ENCODE results near the gene LILRB5.
"Not testable (repeated sequence)": the region's sequence is repeated elsewhere in the genome, so short reads cannot be mapped to it uniquely, and the experiment has no call there.

The LILRB5 gene

DNA sequence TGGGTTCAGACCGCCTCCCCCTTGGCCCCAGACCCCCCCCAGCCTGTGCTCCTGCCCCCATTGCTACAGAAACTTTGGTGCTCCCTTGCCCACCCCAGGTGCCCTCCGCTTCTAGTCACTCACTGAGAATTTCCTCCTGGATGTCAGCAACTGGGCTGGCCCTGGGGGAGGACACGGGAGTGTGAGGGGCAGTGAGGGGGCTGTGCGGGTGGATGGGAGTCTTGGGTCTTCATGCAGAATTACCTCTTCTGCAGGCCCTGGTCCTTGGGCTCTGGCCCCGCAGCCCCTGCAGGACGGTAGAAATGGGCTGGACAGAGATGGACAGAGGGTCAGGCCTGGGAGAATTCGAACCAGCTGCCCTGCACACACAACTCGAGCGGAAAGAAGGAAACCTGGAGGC, 4.8 kb downstream of the LILRB5 start:
- in situ Hi-C loops (cut with MboI; ENCODE audit: low pct_unique_long_range_greater_than_20kb, low sequenced_read_pairs): no loop called here
- no peak for DNase-seq

- peak; percentile 42 for DNase-seq
- in situ Hi-C loops (cut with MboI; ENCODE audit: low pct_unique_long_range_greater_than_20kb, low sequenced_read_pairs): no loop called here
These were observed 9.0 kb downstream of the LILRB5 start for GRCh38 chr19:54248016-54248601.

DNA sequence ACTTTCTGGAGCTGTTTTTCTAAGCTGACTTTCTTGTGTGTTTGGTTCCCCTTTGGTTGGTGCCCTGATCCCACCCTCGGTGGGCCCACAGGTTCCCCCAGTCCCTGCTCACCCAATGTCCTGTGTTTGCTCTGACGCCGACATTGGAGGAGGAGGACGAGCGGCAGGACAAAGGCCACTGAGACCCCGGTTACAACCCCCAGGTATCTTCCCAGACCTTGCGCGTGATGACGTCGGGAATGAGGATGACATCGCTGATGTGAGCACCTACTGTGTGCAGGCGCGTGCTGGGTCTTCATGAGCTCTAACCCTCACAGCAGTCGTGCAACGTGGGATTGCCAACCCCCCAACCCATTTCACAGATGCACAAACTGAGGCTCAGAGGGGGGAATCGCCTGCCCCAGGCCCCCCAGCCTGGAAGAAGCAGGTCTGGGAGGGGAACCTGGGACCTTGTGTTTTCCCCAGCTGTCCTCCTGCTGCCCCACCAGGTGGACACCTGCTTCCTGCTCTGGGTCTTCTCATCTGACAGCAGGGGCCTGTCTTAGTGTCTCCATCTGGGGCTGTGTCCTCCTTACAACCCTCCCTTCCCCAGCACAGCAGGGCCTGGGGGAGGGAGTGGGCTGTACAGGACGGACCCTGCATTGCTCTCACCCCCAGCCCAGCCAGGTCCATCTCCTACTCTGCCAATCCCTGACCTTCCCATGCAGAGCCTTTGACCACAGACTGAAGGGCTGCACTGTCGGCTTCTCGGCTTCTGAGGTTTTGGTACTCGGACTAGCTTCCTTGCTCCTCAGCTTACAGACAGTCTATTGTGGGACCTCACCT, 9.8 kb downstream of the LILRB5 start:
- in situ Hi-C loops (cut with MboI; ENCODE audit: low pct_unique_long_range_greater_than_20kb, low sequenced_read_pairs): no loop called here
- DNase-seq: no peak

GRCh38 chr19:54245936-54246335, 11.1 kb downstream of the LILRB5 start:
- in situ Hi-C loops (cut with MboI; ENCODE audit: low pct_unique_long_range_greater_than_20kb, low sequenced_read_pairs): no loop called here
- no peak for DNase-seq

- DNase-seq; in situ Hi-C loops (cut with MboI; ENCODE audit: low pct_unique_long_range_greater_than_20kb, low sequenced_read_pairs): not testable (repeated sequence)
These were observed 13.3 kb downstream of the LILRB5 start for GRCh38 chr19:54243809-54244208.

DNA sequence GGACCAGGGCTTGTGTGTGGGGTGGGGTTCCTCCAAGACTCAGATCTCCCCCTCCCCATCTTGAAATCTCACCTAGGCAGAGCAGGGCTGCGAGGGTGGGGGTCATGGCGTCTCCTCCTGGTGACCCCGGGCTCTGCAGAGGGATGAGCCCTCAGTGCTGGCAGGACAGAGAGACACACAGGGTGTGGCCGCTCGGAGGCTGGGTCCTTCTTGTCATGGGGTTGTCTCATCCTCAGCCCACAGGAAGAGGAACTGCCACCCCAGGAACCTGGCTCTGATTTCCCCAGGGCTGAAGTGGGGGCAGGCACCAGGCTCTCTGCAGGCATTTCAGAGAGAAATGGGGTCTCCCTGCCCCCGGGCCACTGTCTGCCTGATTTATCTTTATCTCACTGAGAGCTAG, 14.4 kb downstream of the LILRB5 start, which contains the start of gene LILRA6:
LILRA6 (minus strand) TSS at position 145 of the 400 bp plus-strand sequence.
- in situ Hi-C loops (cut with MboI; ENCODE audit: low pct_unique_long_range_greater_than_20kb, low sequenced_read_pairs); DNase-seq: not testable (repeated sequence)

- DNase-seq; in situ Hi-C loops (cut with MboI; ENCODE audit: low pct_unique_long_range_greater_than_20kb, low sequenced_read_pairs): not testable (repeated sequence)
These were observed 14.8 kb downstream of the LILRB5 start for GRCh38 chr19:54242234-54242633.

DNA sequence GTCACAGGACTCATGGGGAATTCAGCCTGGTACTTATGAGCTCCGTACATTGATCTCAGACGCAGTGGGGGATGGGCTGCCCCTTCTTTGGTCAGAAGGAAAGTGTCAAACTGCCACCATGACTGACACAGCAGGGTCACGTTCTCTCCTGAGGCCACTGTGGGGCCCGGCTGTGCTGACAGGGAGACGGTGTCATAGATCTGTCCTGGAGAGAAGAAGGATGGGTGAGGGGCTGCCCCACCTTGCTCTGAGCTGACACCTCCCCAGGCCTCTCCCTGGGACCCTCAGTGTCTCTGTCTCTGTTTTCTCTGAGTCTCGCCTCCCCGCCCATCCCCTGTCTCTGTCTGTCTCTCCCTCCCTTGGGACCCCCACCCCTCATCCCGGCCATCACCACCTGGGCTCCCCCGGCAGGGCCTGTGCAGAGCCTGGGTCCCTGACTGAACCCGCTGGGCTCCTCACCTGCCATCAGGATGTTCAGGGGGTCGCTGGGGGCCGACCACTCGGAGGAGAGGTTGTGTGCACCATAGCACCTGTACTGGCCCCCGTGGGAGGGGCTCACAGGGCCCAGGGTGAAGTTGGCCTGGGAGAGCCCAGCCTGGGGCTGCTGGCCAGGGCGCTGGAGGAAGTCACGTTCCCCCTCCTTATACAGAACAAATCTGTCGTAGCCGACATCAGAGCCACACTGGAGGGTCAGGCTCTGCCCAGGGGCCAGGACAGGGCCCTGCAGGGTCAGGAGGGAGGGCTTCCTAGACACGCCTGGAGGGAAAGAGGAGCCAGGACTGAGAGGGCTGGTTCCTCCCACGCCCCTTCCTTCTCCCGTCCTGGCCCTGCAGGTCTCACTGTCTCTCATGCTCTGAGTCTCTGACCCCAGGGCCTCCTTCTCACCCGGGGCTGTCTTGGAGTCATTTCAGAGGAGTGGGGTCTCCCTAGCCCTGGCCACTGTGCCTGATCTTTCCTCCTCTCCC, 16.4 kb downstream of the LILRB5 start:
- DNase-seq; in situ Hi-C loops (cut with MboI; ENCODE audit: low pct_unique_long_range_greater_than_20kb, low sequenced_read_pairs): not testable (repeated sequence)

DNA sequence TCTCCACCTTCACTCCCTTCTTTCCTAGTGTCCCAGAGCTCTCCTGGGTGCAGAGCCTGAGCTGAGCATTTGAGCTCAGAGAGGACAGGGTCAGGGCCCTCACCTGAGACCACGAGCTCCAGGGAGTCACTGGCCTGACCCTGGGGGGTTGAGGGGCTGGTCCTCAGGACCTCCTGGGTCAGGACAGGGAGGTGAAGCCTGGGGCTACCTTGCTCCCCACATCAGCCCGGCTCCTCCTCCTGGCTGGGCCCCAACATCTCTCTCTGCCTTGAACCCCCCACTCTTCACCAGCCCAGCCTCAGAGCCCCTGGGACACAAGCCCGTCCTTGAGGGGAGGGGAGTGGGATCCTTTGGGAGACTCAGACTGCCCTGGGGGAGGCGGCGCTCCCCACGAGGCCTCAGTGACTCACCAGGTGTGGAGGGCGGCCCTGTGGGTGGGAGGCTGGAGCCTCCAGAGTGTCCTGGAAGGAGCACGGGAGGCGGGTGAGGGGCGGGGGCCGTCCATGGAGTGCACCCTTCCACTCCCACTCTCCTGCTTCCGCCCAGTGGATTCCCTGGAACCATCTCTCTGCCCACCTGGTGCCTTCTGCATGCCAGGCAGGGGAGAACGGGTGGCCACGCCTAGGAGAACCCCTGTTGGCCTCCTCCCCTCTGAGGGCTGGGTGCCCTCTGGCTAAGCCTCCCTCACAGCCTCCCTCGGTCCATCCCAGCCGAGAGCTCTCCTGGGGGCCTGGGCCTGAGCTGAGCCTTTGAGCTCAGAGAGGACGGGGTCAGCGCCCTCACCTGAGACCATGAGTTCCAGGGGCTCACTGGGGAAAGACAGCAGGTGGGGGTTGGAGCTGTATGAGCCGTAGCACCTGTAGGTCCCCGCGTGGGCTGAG, 17.3 kb downstream of the LILRB5 start:
- in situ Hi-C loops (cut with MboI; ENCODE audit: low pct_unique_long_range_greater_than_20kb, low sequenced_read_pairs); DNase-seq: not testable (repeated sequence)

- in situ Hi-C loops (cut with MboI; ENCODE audit: low pct_unique_long_range_greater_than_20kb, low sequenced_read_pairs): no loop called here
- DNase-seq: no peak
These were observed 23.1 kb downstream of the LILRB5 start for GRCh38 chr19:54233941-54234340.

GRCh38 chr19:54231077-54231931, 25.8 kb downstream of the LILRB5 start:
- peak; percentile 86 for DNase-seq
- in situ Hi-C loops (cut with MboI; ENCODE audit: low pct_unique_long_range_greater_than_20kb, low sequenced_read_pairs): no loop called here

DNA sequence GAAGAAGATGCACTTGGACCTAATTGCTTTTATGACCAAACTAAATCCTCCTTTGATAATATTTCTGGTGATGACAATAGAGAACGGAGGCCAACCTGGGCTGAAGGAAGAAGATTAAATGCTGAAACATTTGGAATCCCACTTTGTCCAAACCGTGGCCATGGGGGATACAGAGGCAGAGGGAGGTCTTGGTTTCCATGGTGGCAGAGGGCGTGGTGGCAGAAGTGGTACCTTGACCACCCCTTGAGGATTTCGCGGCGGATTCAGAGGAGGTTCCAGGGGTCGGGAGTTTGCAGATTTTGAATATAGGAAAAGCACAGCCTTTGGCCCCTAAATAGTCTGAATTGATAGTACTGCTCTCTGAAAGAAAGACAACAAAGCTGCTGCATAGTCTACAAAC, 27.0 kb downstream of the LILRB5 start:
- in situ Hi-C loops (cut with MboI; ENCODE audit: low pct_unique_long_range_greater_than_20kb, low sequenced_read_pairs): no loop called here
- no peak for DNase-seq

DNA sequence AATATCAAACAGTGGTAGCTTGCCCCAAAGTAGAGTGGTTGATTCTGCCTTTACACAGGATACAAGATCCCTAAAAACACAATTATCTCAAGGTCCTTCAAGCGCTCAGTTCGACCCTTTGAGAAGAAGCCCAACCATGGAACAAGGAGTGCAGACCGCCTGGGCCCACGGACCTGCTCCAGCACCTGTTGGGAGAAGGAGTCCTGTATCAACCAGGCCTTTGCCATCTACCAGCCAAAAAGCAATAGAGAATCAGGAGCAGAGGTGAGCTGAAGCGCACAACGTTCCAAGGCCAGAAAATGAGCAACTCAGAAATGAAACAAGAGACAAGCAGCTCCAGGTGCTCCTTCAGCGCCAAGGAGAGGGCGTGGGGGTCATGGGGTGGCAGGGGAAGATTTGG, 27.9 kb downstream of the LILRB5 start:
- in situ Hi-C loops (cut with MboI; ENCODE audit: low pct_unique_long_range_greater_than_20kb, low sequenced_read_pairs): no loop called here
- no peak for DNase-seq

- DNase-seq; in situ Hi-C loops (cut with MboI; ENCODE audit: low pct_unique_long_range_greater_than_20kb, low sequenced_read_pairs): not testable (repeated sequence)
These were observed 32.5 kb downstream of the LILRB5 start for GRCh38 chr19:54224619-54225018.

DNA sequence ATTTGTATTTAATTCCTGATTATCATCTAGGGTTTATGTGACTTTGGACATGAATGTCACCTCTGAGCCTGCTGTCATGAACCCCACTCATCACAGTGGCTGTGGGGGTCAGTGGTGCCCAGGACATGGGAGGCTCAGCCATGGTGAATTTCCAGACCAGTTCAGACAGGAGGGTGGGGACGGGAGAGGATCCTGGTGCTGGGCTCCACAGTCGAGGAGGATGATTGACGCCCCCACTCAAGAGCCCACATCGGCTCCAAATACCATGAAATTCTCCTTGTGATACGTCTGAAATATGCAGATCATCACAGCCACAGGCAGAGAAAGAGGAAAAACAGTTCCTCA, 33.2 kb downstream of the LILRB5 start:
- DNase-seq; in situ Hi-C loops (cut with MboI; ENCODE audit: low pct_unique_long_range_greater_than_20kb, low sequenced_read_pairs): not testable (repeated sequence)

DNA sequence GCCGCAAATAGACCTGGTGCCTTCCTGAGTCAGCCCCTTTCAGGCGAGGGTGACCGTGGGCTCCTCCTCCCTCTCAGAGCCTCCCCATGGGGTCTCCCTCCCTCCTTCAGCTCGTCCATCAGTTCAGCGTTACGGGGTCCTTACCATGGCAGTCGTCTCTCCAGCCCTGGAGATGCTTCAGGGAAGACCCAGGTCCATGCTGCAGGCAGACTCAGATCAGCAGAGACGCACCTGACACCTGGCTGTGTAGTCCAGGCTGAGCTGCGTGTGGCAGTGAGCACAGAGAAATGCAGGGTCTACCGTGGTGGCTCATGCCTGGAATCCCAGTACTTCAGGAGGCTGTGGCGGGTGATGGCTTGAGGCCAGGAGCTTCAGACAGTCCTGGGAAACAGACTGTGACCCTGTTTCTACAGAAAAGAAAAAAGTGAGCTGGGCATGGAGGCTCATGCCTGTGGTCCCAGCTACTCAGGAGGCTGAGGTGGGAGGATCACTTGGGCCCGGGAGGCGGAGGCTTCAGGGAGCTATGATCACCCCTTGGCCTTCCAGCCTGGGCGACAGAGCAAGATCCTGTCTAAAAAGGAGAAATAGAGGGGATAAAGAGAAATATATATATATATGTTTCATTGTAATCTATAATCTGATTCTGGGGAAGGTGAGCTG, 33.7 kb downstream of the LILRB5 start:
- in situ Hi-C loops (cut with MboI; ENCODE audit: low pct_unique_long_range_greater_than_20kb, low sequenced_read_pairs); DNase-seq: not testable (repeated sequence)

Data from KBM-7 (cell line).